NOMO-1 treated with DMSO at 0.1 percent for 48 hours (cell line): ENCODE data around the gene RNF8.
A peak's percentile ranks its signal among the peaks of the same experiment; 100 is the strongest.
"Not testable (repeated sequence)": the region's sequence is repeated elsewhere in the genome, so short reads cannot be mapped to it uniquely, and the experiment has no call there.

Experiments used
- DNase-seq: peaks from one replicate; lab custom pipeline; 2025; ENCODE audit not compliant: unreplicated experiment; lab: John Stamatoyannopoulos, UW

Gene RNF8, protein sequence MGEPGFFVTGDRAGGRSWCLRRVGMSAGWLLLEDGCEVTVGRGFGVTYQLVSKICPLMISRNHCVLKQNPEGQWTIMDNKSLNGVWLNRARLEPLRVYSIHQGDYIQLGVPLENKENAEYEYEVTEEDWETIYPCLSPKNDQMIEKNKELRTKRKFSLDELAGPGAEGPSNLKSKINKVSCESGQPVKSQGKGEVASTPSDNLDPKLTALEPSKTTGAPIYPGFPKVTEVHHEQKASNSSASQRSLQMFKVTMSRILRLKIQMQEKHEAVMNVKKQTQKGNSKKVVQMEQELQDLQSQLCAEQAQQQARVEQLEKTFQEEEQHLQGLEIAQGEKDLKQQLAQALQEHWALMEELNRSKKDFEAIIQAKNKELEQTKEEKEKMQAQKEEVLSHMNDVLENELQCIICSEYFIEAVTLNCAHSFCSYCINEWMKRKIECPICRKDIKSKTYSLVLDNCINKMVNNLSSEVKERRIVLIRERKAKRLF

DNA sequence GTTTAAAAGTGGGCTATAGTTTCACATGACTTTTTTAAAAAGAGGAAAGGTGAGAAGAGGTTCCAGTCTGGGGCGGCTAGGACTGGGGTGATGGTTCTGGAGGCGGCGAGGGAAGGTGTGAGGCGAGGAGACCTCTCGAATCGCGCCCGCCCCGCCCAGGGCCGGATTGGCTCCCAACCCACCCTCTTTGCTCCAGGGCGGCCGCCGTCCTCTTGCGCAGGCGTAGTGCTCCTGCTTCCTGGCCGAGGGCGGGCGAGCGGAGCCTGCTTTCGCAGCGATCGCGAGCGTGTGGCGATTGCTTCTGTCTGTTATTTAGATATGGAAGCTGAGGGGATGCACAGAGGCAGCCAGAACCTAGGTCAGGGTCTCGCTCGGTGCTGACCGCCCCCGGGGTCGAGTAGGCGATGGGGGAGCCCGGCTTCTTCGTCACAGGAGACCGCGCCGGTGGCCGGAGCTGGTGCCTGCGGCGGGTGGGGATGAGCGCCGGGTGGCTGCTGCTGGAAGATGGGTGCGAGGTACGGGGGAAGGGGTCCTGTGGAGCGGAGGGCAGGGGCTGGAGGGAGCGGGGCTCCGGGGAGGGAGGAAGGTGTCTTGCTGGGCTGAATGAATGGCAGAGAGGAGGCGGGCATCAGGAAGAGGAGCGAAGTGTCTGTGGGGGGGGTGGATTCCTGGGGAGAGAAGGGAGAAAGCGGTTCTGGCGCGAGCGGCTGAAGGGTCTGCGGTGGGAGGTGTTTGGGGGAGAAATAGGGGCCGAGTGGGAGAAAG, at the start of gene RNF8:
Gene RNF8, plus strand, starts transcription at position 223 of the 765 bp plus-strand sequence. Its CDS starts 182 bp downstream, at position 405.
- peak; percentile 85 for DNase-seq

DNA sequence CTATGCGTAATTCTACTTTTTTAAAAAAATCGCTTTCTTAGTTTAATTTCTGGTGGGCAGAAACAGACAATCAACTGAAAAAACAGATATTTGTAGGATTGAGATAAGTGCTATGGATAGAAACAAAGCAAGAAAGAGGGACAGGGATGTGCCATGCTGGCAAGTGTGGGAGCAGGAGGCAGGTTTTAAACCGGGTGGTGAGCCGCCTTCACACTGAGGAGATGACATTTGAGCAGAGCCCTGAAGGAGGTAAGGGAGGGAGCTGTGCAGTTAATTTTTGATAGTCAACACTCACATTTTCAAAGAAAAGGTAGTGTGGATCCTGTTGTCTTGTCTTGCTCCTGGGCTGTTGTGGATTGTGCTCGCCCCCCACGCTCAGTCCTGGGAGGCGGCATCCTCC, 49.0 kb upstream of the RNF8 start:
- DNase-seq = no peak

- no peak for DNase-seq
These were observed 47.9 kb upstream of the RNF8 start for GRCh38 chr6:37305841-37306425.

- DNase-seq = no peak
These were observed 47.1 kb upstream of the RNF8 start for GRCh38 chr6:37306624-37307222.

- DNase-seq = not testable (repeated sequence)
These were observed 46.3 kb upstream of the RNF8 start for GRCh38 chr6:37307484-37307883.

DNA sequence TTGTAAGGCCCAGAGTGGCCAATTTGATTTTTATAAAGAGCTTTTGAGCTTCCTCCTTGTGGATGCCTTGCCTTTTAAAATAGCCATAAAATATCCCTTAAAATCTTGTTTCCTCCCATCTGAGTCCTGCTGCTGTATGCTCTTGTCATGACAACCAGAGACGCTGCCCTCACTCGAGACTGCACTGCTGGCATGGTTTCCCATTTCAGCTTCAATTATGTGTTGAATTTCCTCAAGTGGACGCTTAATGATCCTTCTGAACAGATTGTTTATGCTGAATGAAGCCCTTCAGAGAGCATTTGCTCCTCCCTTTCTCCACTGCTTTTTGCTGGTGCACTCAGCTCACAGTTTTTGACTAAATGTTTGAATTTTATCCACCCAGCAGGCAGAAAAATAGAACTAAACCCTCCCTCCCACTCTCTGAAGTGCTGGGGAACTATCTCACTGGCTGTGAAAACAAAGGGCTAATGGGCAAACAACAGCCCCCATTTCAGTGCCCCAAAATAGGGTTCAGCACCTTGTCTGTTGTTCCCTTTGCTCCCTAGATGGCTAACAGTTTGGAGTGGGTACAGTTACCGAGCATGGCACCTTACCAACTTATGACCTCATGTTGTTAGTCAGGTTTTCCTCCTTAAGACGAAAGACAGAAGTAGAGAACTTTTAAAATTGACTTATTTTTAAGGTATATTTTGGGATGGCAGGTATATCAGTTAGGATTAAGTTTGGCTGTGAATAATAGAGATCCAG, 45.5 kb upstream of the RNF8 start:
- no peak for DNase-seq

GRCh38 chr6:37309046-37309445, 44.7 kb upstream of the RNF8 start:
- no peak for DNase-seq

GRCh38 chr6:37309692-37310091, 44.1 kb upstream of the RNF8 start:
- DNase-seq = no peak

DNA sequence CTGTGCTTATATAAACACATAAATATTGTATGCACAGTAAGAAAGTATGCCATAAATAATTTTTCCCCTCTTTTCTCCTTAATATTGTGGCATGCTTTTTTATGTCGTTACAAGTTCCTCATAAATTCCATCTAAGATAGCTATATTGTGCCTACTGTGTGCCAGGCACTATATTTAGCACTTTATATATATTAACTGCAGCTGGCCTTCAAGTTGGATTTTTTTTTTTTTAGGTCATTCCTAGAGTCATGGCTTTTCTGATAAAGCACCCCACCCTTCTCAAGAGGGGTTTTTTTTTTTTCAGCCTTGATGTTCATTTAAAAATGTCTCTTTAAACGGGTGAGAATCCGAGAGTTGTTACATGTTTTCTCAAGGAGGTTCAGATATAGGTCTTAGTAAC, 42.8 kb upstream of the RNF8 start:
- DNase-seq = no peak

- no peak for DNase-seq
These were observed 41.9 kb upstream of the RNF8 start for GRCh38 chr6:37311741-37312473.

- no peak for DNase-seq
These were observed 39.9 kb upstream of the RNF8 start for GRCh38 chr6:37313723-37314486.

- DNase-seq = peak; percentile 67
These were observed 39.2 kb upstream of the RNF8 start for GRCh38 chr6:37314487-37315156.

DNA sequence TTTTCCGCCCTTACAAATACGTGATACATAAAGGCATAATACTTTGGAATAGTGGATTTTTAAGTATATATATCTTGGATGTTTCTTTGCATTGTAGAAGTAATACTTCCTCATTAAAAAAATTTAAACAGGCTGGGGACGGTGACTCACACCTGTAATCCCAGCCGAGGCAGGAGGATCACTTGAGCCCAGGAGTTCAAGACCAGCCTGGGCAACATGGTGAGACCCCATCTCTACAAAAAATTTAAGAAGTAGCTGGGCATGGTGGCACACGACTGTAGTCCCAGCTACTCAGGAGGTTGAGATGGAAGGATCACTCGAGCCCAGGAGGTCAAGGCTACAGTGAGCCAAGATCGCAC, 38.6 kb upstream of the RNF8 start:
- no peak for DNase-seq

DNA sequence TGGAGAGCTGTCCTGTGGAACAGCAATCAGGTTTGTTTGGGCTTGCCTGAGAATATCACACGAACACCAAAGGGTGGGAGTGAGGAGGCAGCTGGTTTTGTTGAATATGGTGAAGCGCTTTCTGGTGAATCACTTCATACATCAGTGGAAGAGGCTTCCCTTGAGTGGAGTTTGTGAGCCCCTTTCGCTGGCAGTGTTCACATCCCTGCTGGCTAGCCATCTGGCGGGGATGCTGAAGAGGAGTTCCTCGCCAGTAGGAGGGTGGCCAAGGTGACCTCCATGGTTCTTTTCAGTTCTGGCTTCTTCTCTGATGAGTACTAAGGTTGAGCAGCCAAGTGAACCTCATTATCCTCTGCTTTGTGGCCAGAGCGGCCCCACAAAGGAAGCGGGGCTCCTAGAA, 37.7 kb upstream of the RNF8 start:
- no peak for DNase-seq

DNA sequence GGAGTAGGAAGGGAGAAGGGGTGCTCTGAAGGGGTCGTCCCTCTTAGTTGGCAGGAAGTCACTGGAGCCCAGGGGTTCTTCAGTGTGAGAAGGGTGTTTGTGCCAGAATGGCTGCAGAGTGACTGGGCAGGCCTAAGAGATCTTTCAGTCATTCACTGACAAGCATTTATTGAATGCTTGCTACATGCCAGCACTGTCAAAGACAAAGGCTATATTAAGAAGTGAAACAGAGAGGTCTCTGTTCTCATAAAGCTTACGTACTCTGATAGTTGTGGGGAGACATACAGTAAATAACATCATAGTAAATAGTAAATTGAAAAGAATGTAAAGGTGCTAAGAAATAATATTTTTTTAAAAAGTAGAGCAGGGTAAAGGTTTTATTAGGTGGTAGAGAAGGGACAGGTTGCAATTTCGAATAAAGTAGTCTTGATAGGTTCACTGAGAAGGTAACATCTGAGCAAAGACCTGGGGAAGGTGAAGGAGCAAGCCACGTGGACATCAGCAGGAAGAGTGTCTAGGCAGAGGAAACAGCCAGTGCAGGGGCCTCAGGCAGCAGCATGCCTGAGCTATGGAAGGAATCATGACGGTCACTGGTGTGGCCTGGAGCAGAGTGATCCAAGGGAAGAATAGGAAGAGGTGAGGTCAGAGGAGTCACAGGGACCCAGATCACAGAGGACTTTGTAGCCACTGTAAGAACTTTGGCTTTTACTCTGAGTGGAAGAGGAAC, 36.3 kb upstream of the RNF8 start:
- DNase-seq = no peak

DNA sequence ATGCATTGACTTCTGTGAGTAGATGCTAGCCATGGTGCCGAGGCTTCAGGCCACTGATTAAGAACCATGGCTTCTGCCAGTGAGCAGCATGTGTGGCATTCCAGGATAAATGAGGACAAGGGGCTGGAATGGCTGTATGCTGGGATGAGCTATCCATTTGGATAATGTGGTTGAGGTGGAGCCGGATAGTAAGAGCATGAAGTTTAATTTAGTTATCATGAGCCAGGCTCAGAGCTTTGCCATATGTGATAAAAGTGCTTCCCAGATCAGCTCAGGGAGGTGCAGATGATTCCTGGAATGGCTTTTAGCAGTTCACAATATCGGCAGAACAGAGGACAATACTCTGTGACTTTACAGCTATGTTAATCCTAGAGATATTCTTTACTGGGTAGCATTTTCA, 34.6 kb upstream of the RNF8 start:
- DNase-seq = no peak

- no peak for DNase-seq
These were observed 33.8 kb upstream of the RNF8 start for GRCh38 chr6:37319856-37320480.

- DNase-seq = no peak
These were observed 33.1 kb upstream of the RNF8 start for GRCh38 chr6:37320646-37321045.
